Jurkat, Clone E6-1 (cell line): Measurements from ENCODE around the gene PLEKHB1.

ENCODE experiments used
- DNase-seq: peaks from one replicate; pipeline ENCODE4 v3.0.0-alpha.2; 2011; ENCODE audit warnings: low read depth, low spot score
- H3K4me3 ChIP-seq: 2 replicates; pipeline ENCODE4 v1.5.1; 2011; ENCODE audit warnings: mild to moderate bottlenecking, low read length, control low read depth, moderate library complexity

Gene PLEKHB1

GRCh38 chr11:73645121-73645969 is 1.0 kb upstream of the PLEKHB1 start:
- no peak for DNase-seq
- H3K4me3 ChIP-seq = no peak overlapping the region

DNA sequence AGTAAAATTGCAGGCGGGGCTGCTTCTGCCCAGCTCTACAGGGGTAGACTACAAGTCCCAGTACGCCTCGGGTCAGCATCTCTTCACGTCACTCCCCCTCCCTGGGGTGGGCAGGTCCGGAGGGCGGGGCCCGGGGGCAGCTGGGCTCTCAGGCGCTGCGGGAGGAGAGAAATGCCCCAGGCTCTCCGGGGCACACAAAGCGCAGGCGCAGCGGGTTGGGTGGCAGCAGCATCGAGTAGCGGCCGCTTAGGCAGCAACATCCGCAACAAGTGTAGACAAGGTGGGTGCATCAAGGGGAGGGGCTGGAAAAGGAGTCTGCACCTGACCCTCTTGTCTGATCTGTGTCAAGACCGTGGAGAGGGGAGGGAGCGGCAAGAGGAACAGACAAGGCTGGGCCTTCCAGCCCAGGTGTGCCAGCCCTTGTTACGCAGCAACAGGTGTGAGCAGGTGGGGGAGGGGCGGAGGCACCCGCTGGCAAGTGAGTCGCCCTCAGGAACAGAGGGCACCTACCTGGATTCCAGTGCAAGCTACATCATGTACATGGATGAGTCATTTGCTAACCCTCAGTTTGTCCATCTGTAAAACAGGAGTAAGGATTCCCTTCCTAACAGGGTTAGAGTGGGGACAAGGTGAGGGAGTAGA is 1.2 kb downstream of the PLEKHB1 start:
- peak overlapping the region; percentile 56 for H3K4me3 ChIP-seq
- peak; percentile 89 for DNase-seq

GRCh38 chr11:73648121-73648520 is 1.7 kb downstream of the PLEKHB1 start:
- peak overlapping the region; percentile 56 for H3K4me3 ChIP-seq
- DNase-seq = no peak

GRCh38 chr11:73648571-73649046 is 2.2 kb downstream of the PLEKHB1 start:
- H3K4me3 ChIP-seq = no peak overlapping the region
- no peak for DNase-seq

DNA sequence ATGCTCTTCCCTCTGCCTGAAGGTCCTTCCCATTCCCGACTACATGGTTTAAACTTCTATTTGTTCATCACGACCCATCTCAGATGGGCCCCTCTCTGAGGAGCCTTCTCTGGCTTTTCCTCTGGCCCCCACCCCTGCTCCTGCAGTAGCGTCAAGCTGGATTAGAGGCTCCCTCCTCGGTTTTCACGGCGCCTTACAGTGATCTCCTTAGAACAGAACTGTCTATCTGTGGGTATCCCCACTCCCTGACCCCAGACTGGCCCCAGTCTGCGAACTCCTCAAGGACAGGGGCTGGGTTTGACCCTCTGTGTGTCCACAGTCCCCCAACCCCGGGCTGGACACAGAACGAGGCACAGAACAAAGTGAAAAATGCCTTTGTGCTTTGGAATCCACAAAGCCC is 2.8 kb downstream of the PLEKHB1 start:
- H3K4me3 ChIP-seq = no peak overlapping the region
- no peak for DNase-seq

DNA sequence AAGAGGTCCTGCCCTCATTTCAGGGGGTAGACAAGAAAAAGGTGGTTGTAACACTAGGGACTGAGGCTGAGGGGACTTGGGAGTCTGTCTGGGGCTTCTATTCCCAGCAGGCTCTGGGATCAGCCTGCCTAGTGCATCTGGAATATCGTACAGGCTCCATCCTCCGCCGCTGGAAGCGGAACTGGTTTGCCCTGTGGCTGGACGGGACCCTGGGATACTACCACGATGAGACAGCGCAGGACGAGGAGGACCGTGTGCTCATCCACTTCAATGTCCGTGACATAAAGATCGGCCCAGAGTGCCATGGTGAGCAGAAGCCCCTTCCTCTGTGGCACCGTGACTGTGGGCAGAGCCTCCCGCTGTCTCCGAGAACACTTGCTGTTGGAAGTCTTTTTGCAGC is 4.0 kb downstream of the PLEKHB1 start:
- H3K4me3 ChIP-seq = no peak overlapping the region
- DNase-seq = no peak

GRCh38 chr11:73651252-73651651 is 4.9 kb downstream of the PLEKHB1 start:
- DNase-seq = no peak
- H3K4me3 ChIP-seq = no peak overlapping the region

DNA sequence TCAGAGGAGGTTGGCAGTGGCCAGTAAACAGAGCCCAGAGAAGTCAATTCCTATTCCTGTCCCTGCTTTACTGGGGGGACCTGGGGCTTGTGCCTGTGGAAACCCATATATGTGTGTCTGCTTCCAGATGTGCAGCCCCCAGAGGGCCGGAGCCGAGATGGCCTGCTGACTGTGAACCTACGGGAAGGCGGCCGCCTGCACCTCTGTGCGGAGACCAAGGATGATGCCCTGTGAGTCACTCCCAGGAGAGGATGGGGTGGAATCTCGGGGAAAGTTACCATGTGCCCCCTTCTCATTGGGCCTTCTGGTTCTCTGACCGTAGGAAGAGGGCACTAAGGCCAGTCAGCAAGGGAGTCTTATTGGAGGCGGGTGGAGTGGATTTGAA is 5.3 kb downstream of the PLEKHB1 start:
- DNase-seq = no peak
- no peak overlapping the region for H3K4me3 ChIP-seq

DNA sequence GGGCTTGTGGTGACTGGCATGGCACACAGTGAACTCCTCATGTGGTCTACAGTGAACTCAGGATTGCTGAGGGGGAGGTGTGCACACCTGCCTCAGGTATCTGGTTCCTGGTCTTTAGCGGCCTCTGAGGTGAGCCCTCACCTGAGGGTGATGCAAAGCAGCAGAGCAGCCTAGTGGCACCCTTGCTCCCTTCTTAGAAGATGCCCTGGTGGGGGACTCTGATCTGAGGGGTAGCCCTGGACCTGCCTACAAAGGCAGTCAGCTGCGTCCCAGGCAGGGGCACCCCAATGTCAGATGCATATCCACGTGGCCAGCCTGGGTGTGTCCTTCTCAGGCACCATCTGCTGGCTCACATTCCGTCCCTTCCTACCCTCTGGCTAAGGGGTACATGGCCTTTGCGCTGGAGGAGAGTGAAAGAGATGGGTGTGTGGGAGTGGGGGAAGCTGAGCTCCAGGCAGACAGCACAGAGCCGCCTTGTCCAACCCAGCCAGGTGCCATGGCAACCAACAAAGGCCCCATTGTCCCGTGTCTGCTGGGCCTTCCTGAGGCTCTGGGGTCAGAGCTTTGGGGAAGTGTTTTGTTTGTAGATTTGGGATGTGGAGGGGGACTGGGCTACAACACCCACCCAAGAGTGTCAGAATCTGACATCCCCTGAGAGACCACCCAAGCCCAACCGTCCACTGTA is 5.8 kb downstream of the PLEKHB1 start:
- H3K4me3 ChIP-seq = no peak overlapping the region
- no peak for DNase-seq

GRCh38 chr11:73652856-73653559 is 6.6 kb downstream of the PLEKHB1 start:
- no peak overlapping the region for H3K4me3 ChIP-seq
- no peak for DNase-seq

GRCh38 chr11:73653996-73654395 is 7.6 kb downstream of the PLEKHB1 start:
- no peak overlapping the region for H3K4me3 ChIP-seq
- DNase-seq = no peak

- H3K4me3 ChIP-seq = no peak overlapping the region
- no peak for DNase-seq
Measured at GRCh38 chr11:73654482-73655021, 8.2 kb downstream of the PLEKHB1 start.

DNA sequence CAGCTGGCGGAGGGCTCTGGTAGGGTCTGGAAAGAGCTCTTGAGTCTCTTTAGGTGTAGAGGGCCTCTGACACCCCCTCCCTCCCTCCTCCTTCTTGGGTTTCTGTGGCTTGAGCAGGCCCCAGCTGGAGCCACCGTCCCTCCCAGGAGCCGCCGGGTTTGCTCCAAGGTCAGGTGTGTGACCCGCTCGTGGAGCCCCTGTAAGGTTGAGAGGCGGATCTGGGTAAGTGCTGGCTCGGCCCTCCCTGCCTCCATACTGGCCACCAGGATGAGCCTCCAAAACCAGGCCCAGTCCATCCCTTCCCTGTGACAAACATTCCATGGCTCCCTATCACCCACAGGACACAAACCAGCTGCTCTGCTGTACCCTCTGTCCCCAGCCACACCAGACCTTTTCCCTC is 9.3 kb downstream of the PLEKHB1 start:
- H3K4me3 ChIP-seq = no peak overlapping the region
- DNase-seq = no peak

GRCh38 chr11:73656985-73657384 is 10.6 kb downstream of the PLEKHB1 start:
- no peak for DNase-seq
- H3K4me3 ChIP-seq = no peak overlapping the region

- H3K4me3 ChIP-seq = no peak overlapping the region
- no peak for DNase-seq
Measured at GRCh38 chr11:73659961-73660360, 13.6 kb downstream of the PLEKHB1 start.

DNA sequence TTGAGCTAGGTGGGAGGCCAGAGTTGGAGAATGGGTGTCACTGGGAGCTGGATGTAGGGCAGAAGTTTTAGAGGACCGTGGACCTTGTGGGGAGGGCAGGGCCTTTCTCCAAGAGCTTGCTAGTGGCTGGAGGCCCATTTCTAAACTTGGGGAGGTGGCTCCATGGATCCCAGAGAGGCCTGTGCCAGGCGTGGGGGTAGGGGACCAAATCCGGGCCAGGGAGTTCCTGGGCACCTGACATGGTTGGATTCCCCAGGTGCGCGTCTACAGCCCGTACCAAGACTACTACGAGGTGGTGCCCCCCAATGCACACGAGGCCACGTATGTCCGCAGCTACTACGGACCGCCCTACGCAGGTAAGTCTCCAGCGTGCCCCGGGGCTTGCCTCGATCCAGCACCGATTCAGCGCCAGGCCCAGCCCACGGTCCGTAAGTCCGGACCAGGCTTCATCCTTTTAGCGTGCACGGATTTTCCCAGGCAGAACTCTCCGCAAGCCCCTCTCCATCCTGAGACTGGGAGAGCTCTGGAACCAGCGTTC is 14.2 kb downstream of the PLEKHB1 start:
- DNase-seq = no peak
- no peak overlapping the region for H3K4me3 ChIP-seq

GRCh38 chr11:73661035-73661628 is 14.8 kb downstream of the PLEKHB1 start:
- no peak for DNase-seq
- no peak overlapping the region for H3K4me3 ChIP-seq

DNA sequence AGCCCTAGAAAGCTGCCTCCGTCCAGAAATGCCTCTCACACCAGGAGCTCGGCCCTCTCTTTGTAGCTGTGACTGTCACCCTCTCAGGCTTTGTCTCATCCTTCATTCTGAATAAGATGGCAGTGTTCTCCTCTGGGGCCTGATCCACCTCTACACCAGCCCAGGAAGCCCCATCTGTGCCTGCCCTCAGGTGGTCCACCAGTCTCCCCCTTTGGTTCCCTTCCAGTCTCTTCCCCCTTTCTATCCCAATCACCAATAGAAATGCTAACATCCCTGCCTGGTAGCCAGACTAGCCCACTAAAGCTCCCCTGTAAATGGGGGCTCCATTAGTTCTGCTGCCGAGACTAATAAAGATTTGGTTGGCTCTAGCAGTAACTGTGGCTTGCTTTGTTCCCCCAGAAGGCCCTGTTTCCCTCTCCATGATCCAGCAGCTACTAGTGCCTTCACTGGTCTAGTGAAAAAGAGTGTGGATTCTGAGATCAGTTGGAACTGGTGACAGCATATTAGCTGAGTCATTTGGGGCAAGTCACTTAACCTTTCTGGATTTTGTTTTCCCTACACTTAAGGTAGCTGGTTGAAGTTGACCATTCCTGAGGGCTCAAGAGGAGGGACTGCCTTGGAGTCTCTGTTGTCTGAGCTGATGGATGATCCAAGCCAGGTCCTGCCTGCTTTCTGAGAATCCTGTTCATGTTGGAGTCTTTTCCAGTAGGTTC is 16.2 kb downstream of the PLEKHB1 start:
- no peak for DNase-seq
- H3K4me3 ChIP-seq = no peak overlapping the region
